AG08396 (cell line): ENCODE results near the gene SGIP1.
"Not testable (repeated sequence)": the region's sequence is repeated elsewhere in the genome, so short reads cannot be mapped to it uniquely, and the experiment has no call there.

Source experiments
- DNase-seq: peaks from one replicate; pipeline ENCODE4 v3.0.0; 2012; ENCODE audit warnings: low spot score, mixed read lengths

SGIP1 gene

GRCh38 chr1:66731170-66731865 is 197.4 kb downstream of the SGIP1 start:
- no peak for DNase-seq

DNA sequence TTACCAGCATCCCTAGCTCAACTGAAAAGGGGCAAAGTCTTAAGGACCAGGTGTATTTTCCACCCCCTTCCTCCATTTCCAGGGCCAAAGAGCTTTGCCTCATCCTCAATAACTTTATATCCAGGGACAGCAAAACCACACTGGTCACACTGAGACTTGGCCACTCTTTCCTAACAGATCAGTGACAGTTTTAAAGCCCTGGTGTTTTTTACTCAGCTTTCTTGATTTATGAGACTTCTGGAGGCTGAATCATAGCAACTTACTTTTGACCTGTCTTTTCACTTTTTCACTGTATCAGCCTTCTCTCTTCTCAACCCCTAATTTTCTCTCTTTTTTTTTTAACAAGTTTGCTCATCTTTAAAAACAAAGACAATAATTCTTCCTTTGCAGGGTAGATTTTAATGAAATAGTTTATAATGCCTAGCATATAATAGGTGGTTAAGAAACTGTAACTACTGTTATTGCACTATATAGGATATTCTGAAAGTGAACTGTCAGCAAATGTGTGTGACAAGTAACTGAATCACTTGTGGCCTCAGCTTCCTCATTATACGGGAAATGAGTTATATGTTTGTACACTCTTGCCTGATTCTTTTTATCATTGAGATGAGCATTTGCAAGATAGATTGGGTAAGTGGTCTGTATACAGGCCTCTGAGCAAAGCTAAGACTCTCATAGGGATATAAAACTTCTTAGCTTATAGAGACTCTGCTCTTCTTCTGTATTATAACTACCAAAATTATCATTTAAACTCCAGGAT is 198.6 kb downstream of the SGIP1 start:
- DNase-seq = no peak

DNA sequence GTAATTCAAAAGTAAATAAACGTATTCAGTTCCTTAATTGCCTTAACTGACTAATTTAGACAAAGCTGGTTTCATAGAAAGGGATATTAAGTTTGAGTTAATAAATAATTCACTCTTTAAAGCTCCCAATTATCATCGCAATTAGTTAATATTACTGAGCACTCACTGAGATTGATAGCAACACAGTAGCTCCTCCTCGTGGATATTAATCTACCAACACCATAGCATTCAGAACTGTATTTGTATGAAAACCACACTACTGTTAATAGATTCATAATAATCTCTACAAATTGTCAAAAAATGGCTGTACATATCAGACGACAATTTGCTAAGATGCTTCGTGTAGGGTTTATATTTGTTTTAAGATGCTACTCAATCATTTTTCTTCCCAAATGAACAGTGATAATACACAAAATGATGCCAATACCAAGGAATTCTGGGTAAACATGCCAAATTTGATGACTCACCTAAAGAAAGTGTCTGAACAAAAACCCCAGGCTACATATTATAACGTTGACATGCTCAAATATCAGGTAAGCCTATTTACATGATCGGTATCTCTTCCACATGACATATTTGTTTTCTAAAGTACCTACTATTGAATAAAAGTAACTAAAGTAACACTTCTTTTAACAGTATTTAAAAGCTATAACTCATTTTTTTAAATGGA is 199.5 kb downstream of the SGIP1 start:
- DNase-seq = no peak

GRCh38 chr1:66734531-66734930 is 200.6 kb downstream of the SGIP1 start:
- DNase-seq = not testable (repeated sequence)

GRCh38 chr1:66737836-66738235 is 203.9 kb downstream of the SGIP1 start:
- no peak for DNase-seq

DNA sequence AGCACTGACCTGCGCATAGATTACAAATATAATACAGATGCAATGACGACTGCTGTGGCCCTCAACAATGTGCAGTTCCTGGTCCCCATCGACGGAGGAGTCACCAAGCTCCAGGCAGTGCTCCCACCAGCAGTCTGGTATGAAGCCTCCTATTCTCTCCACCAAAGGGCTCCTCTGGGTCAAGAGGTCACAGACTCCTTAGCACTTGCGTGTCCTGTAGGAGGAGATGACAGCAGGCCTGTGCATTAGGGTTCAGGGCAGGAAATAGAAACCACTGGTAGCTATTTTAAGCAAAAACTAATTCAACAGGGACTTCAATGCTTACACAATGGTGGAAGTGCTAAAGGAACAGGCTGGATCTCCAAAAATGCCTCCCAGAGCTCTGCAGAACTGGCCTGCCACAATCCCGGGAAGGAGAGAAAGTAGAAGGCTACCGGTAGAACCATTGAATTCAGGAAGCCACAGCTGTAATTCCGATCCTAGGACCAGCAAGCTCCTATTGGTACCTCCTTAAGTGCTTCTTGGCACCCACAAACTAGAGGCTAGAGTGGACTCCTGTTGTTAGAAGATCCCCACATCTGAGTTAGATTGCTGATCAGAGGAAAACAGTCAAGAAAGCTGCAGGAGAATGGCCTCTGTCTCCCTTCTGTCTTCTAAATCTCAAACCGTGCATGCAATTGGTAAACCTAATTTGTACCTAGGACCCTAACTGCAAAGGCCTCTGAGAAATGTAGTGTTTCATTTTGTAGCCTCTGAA is 205.6 kb downstream of the SGIP1 start:
- DNase-seq = no peak

- no peak for DNase-seq
Measured at GRCh38 chr1:66745451-66745850, 211.5 kb downstream of the SGIP1 start.

GRCh38 chr1:66747501-66747900 is 213.5 kb downstream of the SGIP1 start:
- no peak for DNase-seq

- no peak for DNase-seq
Measured at GRCh38 chr1:66750577-66750976, 216.6 kb downstream of the SGIP1 start.

- no peak for DNase-seq
Measured at GRCh38 chr1:66751160-66751559, 217.2 kb downstream of the SGIP1 start.

DNA sequence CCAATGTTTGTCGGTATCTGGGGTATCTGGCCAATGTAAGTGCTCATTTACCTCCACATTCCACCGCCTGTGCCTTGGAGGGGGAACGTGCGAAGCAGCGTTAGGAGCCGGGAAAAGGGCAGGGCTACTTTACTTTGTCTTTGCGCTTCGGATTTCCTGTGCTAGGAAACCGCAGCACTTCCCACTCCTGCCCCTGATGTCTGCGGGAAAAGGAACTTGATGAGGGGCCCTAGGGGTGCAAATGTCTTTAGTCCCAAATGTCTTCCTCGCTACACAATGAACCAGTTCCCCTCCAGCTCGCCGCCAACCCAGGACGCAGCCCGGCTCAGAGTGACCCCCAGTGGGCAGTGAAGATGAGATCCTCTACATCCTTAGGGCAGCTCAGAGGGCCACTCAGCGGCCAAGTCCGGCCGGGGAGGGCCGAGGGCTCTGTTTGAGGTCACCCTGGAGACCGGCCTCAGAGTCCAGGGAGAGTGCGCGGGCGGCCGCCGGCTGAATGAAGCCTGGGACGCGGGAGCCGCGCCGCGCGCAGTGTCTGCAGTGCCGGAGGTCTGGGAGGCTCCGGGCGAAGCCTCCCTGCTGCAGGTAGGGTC is 218.1 kb downstream of the SGIP1 start, which contains the start of gene DYNLT5:
Gene DYNLT5, plus strand, starts transcription at position 460 of the 593 bp plus-strand sequence. CDS start 2,200 bp downstream, outside the sequence.
- peak; percentile 45 for DNase-seq

- DNase-seq = no peak
Measured at GRCh38 chr1:66752671-66753371, 218.9 kb downstream of the SGIP1 start.

- DNase-seq = no peak
Measured at GRCh38 chr1:66757722-66758240, 223.8 kb downstream of the SGIP1 start.

DNA sequence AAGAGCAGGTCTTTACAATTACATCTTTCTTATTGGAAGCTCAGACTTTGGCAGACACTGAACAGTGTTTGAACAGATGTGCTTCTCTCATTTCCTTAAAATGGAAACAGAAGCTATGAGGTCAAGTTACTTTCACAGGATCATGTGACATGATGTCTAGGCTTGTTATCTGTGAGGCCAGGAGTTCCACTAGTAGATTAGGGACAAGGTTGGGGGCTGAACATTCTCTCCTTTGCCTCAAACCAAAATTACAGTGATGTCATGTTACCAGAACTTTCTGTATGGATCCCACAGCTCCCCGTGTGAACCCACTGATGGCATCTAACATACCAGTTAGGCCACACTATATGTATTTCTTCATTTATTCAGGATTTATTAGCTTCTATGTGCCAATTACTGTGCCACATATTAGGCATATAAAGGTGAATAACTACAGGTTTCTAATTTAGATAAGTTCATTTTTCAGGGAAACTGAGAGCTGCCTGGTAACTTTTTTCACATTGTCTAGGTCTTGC is 224.3 kb downstream of the SGIP1 start:
- DNase-seq = no peak

DNA sequence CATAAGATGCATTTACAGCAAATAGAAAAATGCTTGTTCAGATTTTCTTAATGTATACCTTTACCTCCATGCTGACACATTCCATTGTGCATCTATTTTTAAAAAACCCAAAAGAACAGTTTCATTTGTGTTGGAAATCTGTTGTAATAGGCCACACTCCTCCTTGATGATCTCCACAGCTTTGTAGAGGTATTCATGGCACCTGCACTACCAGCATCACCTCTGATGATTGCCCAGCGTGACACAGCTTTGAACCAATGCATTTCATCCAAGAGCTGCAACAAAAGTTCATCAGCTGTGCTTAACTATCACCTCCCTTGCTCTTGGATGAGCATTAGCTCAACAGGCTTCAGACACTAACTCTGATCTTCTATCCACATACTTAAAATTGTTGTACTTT is 226.6 kb downstream of the SGIP1 start:
- no peak for DNase-seq

DNA sequence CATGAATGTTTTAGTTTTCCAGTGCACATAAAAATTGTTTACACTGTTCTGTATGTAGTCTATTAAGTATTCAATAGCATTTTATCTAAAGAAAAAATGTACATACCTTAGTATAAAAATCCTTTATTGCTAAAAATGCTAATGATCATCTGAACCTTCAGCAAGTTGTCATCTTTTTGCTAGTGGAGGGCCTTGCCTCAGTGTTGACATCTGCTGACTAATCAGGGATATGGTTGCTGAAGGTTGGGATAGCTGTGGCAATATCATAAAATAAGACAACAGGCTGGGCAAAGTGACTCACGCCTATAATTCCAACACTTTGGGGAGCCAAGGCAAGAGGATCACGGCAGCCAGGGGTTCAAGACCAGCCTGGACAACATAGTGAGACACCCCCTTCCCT is 227.3 kb downstream of the SGIP1 start:
- DNase-seq = no peak

GRCh38 chr1:66764994-66765578 is 231.1 kb downstream of the SGIP1 start:
- peak; percentile 49 for DNase-seq

- DNase-seq = no peak
Measured at GRCh38 chr1:66767626-66768025, 233.7 kb downstream of the SGIP1 start.

GRCh38 chr1:66768965-66769364 is 235.0 kb downstream of the SGIP1 start:
- no peak for DNase-seq

DNA sequence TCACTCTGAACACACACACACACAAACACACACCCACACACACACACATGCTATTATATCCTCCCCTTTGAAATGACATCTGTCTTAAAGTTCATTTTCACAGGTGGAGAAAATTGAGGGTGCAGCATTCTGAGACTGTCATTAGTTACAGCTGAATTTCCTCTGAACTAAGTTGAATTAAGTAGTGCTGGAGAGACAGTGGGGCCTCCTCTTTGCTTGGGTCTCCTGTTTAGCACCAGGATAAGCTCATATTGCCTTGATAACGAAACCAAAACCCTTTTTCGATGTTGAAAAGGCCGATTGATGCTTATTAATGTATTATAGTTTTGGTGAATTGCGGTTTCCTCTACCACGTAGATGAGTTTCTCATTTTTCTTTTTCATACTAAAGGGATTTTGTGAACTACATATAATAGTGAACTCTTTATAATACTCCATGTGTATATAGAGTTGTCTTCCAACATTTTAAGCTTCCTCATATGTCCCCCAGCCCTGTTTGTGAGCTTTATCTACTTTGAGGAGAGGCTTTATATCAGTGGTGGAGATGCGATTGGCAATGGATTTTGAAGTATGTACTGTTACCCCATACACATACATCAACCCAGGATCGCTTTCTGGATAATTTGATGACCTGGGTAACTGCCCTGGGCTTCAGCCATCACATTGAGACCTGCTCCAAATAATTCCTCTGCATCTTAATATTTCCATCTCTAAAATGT is 235.7 kb downstream of the SGIP1 start:
- no peak for DNase-seq
